Neural cell (in vitro differentiated cells): ENCODE measurements around the gene CUX1. TPM values are rescaled to one million over a fixed set of nuclear protein-coding genes. Genes with fewer than 3 reads are reported as not detected.

Experiments
- H2AFZ ChIP-seq: fragments of 200-600, 300-800 bp; sonication (generic), shearing (Covaris generic); 2 replicates; pipeline ENCODE4 v1.6.0; 2014; ENCODE audit warnings: low read depth, mild to moderate bottlenecking, antibody characterized with exemption, low read length, moderate library complexity
- H3F3A ChIP-seq: fragments of 200-600 bp; shearing (Covaris generic); 2 replicates; pipeline ENCODE4 v1.6.1; 2016; ENCODE audit warnings: mild to moderate bottlenecking, moderate library complexity, mixed read lengths, antibody characterized with exemption, low read length; ENCODE audit not compliant: insufficient read depth, poor library complexity, severe bottlenecking
- H3K27ac ChIP-seq: fragments of 200-600, 300-800 bp; sonication (generic), shearing (Covaris generic); 2 replicates; pipeline ENCODE4 v1.5.1; 2014; ENCODE audit warnings: mild to moderate bottlenecking, low read length, moderate library complexity
- H3K27me3 ChIP-seq: fragments of 300-800, 200-600 bp; sonication (generic), shearing (Covaris generic); 2 replicates; pipeline ENCODE4 v1.6.0; 2014; ENCODE audit warnings: mild to moderate bottlenecking, low read depth, low read length, moderate library complexity; ENCODE audit not compliant: insufficient read depth
- H3K36me3 ChIP-seq: fragments of 300-800, 200-600 bp; sonication (generic), shearing (Covaris generic); 2 replicates; pipeline ENCODE4 v1.5.1; 2014; ENCODE audit warnings: mild to moderate bottlenecking, antibody characterized with exemption, low read length, moderate library complexity; ENCODE audit not compliant: insufficient read depth
- H3K4me2 ChIP-seq: fragments of 300-800, 200-600 bp; sonication (generic), shearing (Covaris generic); 2 replicates; pipeline ENCODE4 v1.6.0; 2014; ENCODE audit warnings: mild to moderate bottlenecking, low read length
- H3K4me3 ChIP-seq: fragments of 300-800, 200-600 bp; sonication (generic), shearing (Covaris generic); 2 replicates; pipeline ENCODE4 v1.5.1; 2014; ENCODE audit warnings: mild to moderate bottlenecking, low read length, moderate library complexity
- H3K79me2 ChIP-seq: fragments of 200-600 bp; shearing (Covaris generic); replicated peaks from 2 replicates; pipeline ENCODE4 v1.6.0; 2014; ENCODE audit warnings: mild to moderate bottlenecking, low read length, moderate library complexity; ENCODE audit not compliant: insufficient read depth
- H3K9ac ChIP-seq: fragments of 300-800, 200-600 bp; sonication (generic), shearing (Covaris generic); 2 replicates; pipeline ENCODE4 v1.6.1; 2016; ENCODE audit warnings: mild to moderate bottlenecking, low read length, mixed read lengths
- H3K9me2 ChIP-seq: fragments of 200-600 bp; shearing (Covaris generic); 2 replicates; pipeline ENCODE4 v1.6.1; 2016; ENCODE audit warnings: mild to moderate bottlenecking, low read length, mixed read lengths; ENCODE audit not compliant: insufficient read depth
- H3K9me3 ChIP-seq: fragments of 200-600, 300-800 bp; sonication (generic), shearing (Covaris generic); 2 replicates; pipeline ENCODE4 v1.6.1; 2016; ENCODE audit warnings: mild to moderate bottlenecking, mixed run types, low read length, moderate library complexity, mixed read lengths
- H4K20me1 ChIP-seq: fragments of 200-600 bp; shearing (Covaris generic); 2 replicates; pipeline ENCODE4 v1.6.1; 2016; ENCODE audit warnings: mild to moderate bottlenecking, mixed run types; ENCODE audit not compliant: insufficient read depth
- EP300 ChIP-seq: fragments of 450-650 bp; conservative IDR thresholded peaks from 2 replicates; pipeline ENCODE4 v1.6.1; 2014; ENCODE audit warnings: antibody characterized with exemption, mild to moderate bottlenecking, moderate library complexity; ENCODE audit not compliant: poor library complexity, severe bottlenecking
- EZH2 ChIP-seq: fragments of 200-600, 300-800 bp; shearing (Covaris generic), sonication (generic); IDR thresholded peaks from 2 replicates; pipeline ENCODE4 v1.6.1; 2014; ENCODE audit warnings: antibody characterized with exemption, low read length, borderline replicate concordance, mild to moderate bottlenecking; ENCODE audit not compliant: insufficient read depth, poor library complexity, severe bottlenecking
- MXI1 ChIP-seq: fragments of 450-650 bp; conservative IDR thresholded peaks from 2 replicates; pipeline ENCODE4 v1.6.1; 2014; ENCODE audit warnings: antibody characterized with exemption, mild to moderate bottlenecking; ENCODE audit not compliant: poor library complexity, severe bottlenecking
- POLR2AphosphoS5 ChIP-seq: IDR thresholded peaks from 2 replicates; pipeline ENCODE4 v1.6.1; 2012
- RAD21 ChIP-seq: fragments of 450-650 bp; conservative IDR thresholded peaks from 2 replicates; pipeline ENCODE4 v1.6.1; 2014; ENCODE audit warnings: antibody characterized with exemption, mild to moderate bottlenecking, moderate library complexity
- SMC3 ChIP-seq: fragments of 450-650 bp; conservative IDR thresholded peaks from 2 replicates; pipeline ENCODE4 v1.6.1; 2014; ENCODE audit warnings: antibody characterized with exemption, mild to moderate bottlenecking, moderate library complexity; ENCODE audit not compliant: poor library complexity
- TAF1 ChIP-seq: IDR thresholded peaks from 2 replicates; pipeline ENCODE4 v1.6.1; 2012; ENCODE audit warnings: low read depth
- polyA plus RNA-seq: library from polyadenylated mRNA; depleted of rRNA; stranded (reverse); fragments of >200 nt; gene quantifications from 2 replicates; pipeline ENCODE4 v1.2.3, GENCODE V29; 2014
- TF ChIP-seq, protein P1 (sequence below): fragments of 450-650 bp; IDR thresholded peaks from 2 replicates; pipeline ENCODE4 v1.5.1; 2014; ENCODE audit warnings: antibody characterized with exemption, mild to moderate bottlenecking, moderate library complexity; ENCODE audit not compliant: poor library complexity, severe bottlenecking
- TF ChIP-seq, protein P2 (sequence below): IDR thresholded peaks from 2 replicates; pipeline ENCODE4 v1.6.1; 2012; ENCODE audit warnings: borderline replicate concordance

The CUX1 gene
- polyA plus RNA-seq, 1 donor from 2014 or later: 26.6 TPM

DNA sequence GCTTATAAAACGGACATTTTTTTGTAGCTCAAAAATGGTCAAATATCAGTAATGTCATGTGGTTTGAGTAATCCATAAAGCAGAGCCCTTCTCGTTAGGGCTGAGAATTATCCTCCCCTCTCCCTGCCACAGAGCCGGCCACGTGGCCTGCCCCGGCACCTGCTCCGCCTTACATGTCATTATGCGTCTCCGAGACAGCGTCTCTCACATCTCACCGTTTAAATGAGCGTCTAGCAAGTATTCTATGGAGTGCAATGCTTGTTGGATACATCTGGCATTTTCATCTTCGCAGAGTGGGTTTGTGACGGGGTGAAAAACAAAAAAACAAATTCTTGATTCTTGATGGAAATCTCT is 86.1 kb downstream of the CUX1 start:
- Histone ChIP-seq H4K20me1 (no peaks in the 10 kb centered on the region), H3K4me3 (no peak overlapping the region), H3K9me2 (no peaks in the 10 kb centered on the region), H3K9me3 (no peaks in the 10 kb centered on the region), H3K27me3 (no peaks in the 10 kb centered on the region), H3K27ac (no peak overlapping the region), H3K79me2 (peaks cover 20% of the 10 kb centered on the region), H3K4me2 (no peak overlapping the region), H3K36me3 (no peaks in the 10 kb centered on the region), H2AFZ (no peak overlapping the region), H3F3A (no peaks in the 10 kb centered on the region), H3K9ac (no peak overlapping the region)
- TF ChIP-seq, protein P1, sequence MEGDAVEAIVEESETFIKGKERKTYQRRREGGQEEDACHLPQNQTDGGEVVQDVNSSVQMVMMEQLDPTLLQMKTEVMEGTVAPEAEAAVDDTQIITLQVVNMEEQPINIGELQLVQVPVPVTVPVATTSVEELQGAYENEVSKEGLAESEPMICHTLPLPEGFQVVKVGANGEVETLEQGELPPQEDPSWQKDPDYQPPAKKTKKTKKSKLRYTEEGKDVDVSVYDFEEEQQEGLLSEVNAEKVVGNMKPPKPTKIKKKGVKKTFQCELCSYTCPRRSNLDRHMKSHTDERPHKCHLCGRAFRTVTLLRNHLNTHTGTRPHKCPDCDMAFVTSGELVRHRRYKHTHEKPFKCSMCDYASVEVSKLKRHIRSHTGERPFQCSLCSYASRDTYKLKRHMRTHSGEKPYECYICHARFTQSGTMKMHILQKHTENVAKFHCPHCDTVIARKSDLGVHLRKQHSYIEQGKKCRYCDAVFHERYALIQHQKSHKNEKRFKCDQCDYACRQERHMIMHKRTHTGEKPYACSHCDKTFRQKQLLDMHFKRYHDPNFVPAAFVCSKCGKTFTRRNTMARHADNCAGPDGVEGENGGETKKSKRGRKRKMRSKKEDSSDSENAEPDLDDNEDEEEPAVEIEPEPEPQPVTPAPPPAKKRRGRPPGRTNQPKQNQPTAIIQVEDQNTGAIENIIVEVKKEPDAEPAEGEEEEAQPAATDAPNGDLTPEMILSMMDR: no peak
- TF ChIP-seq SMC3 (no peak), POLR2AphosphoS5 (no peak), RAD21 (no peak), EP300 (no peak), EZH2 (no peak), MXI1 (no peak), TAF1 (no peak)
- TF ChIP-seq, protein P2, sequence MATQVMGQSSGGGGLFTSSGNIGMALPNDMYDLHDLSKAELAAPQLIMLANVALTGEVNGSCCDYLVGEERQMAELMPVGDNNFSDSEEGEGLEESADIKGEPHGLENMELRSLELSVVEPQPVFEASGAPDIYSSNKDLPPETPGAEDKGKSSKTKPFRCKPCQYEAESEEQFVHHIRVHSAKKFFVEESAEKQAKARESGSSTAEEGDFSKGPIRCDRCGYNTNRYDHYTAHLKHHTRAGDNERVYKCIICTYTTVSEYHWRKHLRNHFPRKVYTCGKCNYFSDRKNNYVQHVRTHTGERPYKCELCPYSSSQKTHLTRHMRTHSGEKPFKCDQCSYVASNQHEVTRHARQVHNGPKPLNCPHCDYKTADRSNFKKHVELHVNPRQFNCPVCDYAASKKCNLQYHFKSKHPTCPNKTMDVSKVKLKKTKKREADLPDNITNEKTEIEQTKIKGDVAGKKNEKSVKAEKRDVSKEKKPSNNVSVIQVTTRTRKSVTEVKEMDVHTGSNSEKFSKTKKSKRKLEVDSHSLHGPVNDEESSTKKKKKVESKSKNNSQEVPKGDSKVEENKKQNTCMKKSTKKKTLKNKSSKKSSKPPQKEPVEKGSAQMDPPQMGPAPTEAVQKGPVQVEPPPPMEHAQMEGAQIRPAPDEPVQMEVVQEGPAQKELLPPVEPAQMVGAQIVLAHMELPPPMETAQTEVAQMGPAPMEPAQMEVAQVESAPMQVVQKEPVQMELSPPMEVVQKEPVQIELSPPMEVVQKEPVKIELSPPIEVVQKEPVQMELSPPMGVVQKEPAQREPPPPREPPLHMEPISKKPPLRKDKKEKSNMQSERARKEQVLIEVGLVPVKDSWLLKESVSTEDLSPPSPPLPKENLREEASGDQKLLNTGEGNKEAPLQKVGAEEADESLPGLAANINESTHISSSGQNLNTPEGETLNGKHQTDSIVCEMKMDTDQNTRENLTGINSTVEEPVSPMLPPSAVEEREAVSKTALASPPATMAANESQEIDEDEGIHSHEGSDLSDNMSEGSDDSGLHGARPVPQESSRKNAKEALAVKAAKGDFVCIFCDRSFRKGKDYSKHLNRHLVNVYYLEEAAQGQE: no peak

DNA sequence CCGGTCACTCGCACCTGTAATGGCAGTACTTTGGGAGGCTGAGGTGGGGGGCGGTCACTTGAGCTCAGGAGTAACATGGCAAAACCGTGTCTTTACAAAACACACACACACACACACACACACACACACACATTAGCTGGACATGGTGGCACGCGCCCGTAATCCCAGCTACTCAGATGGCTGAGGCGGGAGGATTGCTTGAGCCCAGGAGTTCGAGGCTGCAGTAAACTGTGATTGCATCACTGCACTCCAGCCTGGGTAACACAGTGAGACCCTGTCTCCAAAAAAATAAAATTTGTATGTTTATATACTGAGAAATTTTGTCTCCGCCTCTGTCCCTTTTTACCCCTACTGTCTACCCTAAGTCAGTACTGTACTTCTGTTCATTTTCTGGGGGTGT is 86.6 kb downstream of the CUX1 start:
- no peak overlapping the region for H3K4me3 ChIP-seq
- no peaks in the 10 kb centered on the region for H3K9me2 ChIP-seq
- H3K9ac ChIP-seq: no peak overlapping the region
- H4K20me1 ChIP-seq: no peaks in the 10 kb centered on the region
- TF ChIP-seq EZH2 (no peak), TAF1 (no peak), SMC3 (no peak), POLR2AphosphoS5 (no peak), MXI1 (no peak), RAD21 (no peak), EP300 (no peak)
- TF ChIP-seq, protein P1: no peak
- TF ChIP-seq, protein P2: no peak
- no peaks in the 10 kb centered on the region for H3K36me3 ChIP-seq
- H3K27ac ChIP-seq: no peak overlapping the region
- H3K27me3 ChIP-seq: no peaks in the 10 kb centered on the region
- H3F3A ChIP-seq: no peaks in the 10 kb centered on the region
- peaks cover 19% of the 10 kb centered on the region for H3K79me2 ChIP-seq
- H3K9me3 ChIP-seq: no peaks in the 10 kb centered on the region
- H3K4me2 ChIP-seq: no peak overlapping the region
- H2AFZ ChIP-seq: no peak overlapping the region
